Activated naive CD8-positive, alpha-beta T cell treated with anti-CD3 and anti-CD28 coated beads, Interleukin-2, amount 10 ng/mL, durations not matched to agents 7 days and 5 days (primary cell): ENCODE measurements around the gene PATJ. TPM values are rescaled to one million over a fixed set of nuclear protein-coding genes. Genes with fewer than 3 reads are reported as not detected.
A peak's percentile ranks its signal among the peaks of the same experiment; 100 is the strongest.

ENCODE experiments used
- ATAC-seq: fragments of 150-1000 bp; cut with Tn5 transposase; one replicate; pipeline ENCODE4 v1.10.0; 2021; ENCODE audit warnings: low read depth, moderate library complexity
- POLR2A ChIA-PET: fragments of 350-600 bp; sonication (Branson Sonifier 250); formaldehyde crosslinking; loops from one replicate; lab custom pipeline; 2021; ENCODE audit warnings: antibody characterized with exemption; lab: Charles Lee
- DNase-seq: peaks from one replicate; pipeline ENCODE4 v3.0.0; 2021
- H3K27ac Mint-ChIP-seq: one replicate; pipeline ENCODE4 v1.8.0; 2022; ENCODE audit warnings: mild to moderate bottlenecking, mixed read lengths
- H3K27me3 Mint-ChIP-seq: one replicate; pipeline ENCODE4 v1.8.0; 2022; ENCODE audit warnings: mild to moderate bottlenecking, moderate library complexity, mixed read lengths
- H3K36me3 Mint-ChIP-seq: one replicate; pipeline ENCODE4 v1.8.0; 2021; ENCODE audit warnings: mild to moderate bottlenecking, mixed read lengths
- H3K4me1 Mint-ChIP-seq: one replicate; pipeline ENCODE4 v1.8.0; 2021; ENCODE audit warnings: mixed read lengths
- H3K4me3 Mint-ChIP-seq: one replicate; pipeline ENCODE4 v1.8.0; 2022; ENCODE audit warnings: mild to moderate bottlenecking, moderate library complexity, mixed read lengths
- H3K9me3 Mint-ChIP-seq: one replicate; pipeline ENCODE4 v1.8.0; 2021; ENCODE audit warnings: mixed read lengths
- total RNA-seq, 2 experiments: library from RNA; stranded (reverse); gene quantifications; one replicate each; pipeline ENCODE4 v1.2.3, GENCODE V29; 2021

PATJ gene
- total RNA-seq, 2 experiments from 2014 or later = 24.5 to 27.2 TPM

GRCh38 chr1:62025892-62026291 lies 283.6 kb downstream of the PATJ start:
- ATAC-seq = no peak
- peaks cover 4% of the 10 kb centered on the region for H3K9me3 Mint-ChIP-seq
- POLR2A ChIA-PET = no interaction called here
- H3K4me3 Mint-ChIP-seq = no peak overlapping the region
- no peaks in the 10 kb centered on the region for H3K4me1 Mint-ChIP-seq
- DNase-seq = no peak
- no peak overlapping the region for H3K27ac Mint-ChIP-seq
- no peaks in the 10 kb centered on the region for H3K27me3 Mint-ChIP-seq
- H3K36me3 Mint-ChIP-seq = peaks cover 5% of the 10 kb centered on the region

DNA sequence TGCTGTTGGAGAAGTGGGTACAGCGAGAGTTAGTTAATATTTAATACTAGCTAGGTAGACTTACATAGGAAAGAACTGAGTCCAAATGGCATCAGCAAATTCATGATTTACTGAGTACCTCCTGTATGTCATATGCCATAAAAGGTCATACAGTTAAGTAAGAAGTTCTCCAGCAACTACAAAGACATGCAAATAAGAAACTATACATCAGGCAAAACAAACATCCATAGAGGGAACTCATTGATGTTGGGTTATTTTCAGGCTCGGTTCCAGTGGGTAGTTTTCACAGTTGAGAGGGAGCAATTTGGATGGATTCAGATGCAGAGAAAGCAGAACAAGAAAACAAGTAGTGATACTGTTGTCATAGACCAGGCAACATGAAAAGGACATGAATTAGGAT lies 287.4 kb downstream of the PATJ start:
- POLR2A ChIA-PET = no interaction called here
- no peaks in the 10 kb centered on the region for H3K27me3 Mint-ChIP-seq

DNA sequence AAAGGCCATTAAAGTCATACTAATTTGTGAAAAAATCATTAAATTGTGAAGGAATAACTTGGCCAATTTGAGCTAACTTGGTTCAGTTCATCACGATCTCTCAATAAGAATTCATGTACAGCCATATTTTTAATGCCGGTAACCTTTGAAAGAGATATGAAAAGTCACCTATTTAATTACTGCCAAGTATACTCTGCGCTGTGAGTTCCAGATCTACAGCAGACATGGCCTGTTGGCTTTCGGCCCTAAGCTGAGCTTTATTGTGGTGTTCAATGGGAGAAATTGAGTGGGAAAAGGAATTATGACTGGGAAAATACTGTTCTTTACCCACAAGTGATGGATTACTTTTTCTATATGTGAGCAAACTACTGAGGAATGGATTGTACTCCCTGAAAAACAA lies 292.5 kb downstream of the PATJ start:
- Mint-ChIP-seq H3K4me3 (no peak overlapping the region), H3K9me3 (no peaks in the 10 kb centered on the region), H3K4me1 (no peaks in the 10 kb centered on the region), H3K36me3 (peaks cover under 1% of the 10 kb centered on the region), H3K27me3 (no peaks in the 10 kb centered on the region), H3K27ac (no peak overlapping the region)
- POLR2A ChIA-PET = no interaction called here
- DNase-seq = no peak
- no peak for ATAC-seq

More for the DNA sequence above, 287.4 kb downstream of the PATJ start:
- Mint-ChIP-seq H3K36me3 (peaks cover 5% of the 10 kb centered on the region), H3K4me1 (no peaks in the 10 kb centered on the region), H3K4me3 (no peak overlapping the region), H3K27ac (no peak overlapping the region), H3K9me3 (peaks cover 4% of the 10 kb centered on the region)
- no peak for DNase-seq
- no peak for ATAC-seq

DNA sequence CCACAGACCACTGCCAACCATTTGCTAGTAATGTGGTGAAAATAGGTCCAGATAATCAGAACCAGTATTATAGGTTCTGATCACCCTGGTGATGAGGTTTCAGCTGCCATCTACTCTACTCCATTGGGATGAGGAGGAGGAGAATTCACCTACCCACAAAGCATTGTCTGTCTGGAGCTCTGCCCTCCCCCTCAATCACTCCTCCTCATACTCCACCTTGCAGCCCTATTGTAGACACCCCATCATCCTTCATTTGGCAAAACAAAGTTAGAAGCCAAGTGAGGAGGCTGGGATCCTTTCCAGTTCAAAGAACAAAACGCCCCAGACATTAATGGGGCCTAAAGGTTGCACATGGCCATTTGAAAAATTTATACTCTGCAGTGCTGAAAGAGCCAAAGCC lies 295.0 kb downstream of the PATJ start:
- ATAC-seq (no peak), DNase-seq (no peak)
- Mint-ChIP-seq H3K36me3 (no peaks in the 10 kb centered on the region), H3K4me1 (no peaks in the 10 kb centered on the region), H3K9me3 (no peaks in the 10 kb centered on the region), H3K27me3 (no peaks in the 10 kb centered on the region), H3K27ac (no peak overlapping the region), H3K4me3 (no peak overlapping the region)
- POLR2A ChIA-PET = no interaction called here

- POLR2A ChIA-PET = no interaction called here
- H3K36me3 Mint-ChIP-seq = no peaks in the 10 kb centered on the region
- no peaks in the 10 kb centered on the region for H3K9me3 Mint-ChIP-seq
- no peak overlapping the region for H3K4me3 Mint-ChIP-seq
- no peaks in the 10 kb centered on the region for H3K4me1 Mint-ChIP-seq
- no peak for ATAC-seq
- no peak for DNase-seq
- H3K27ac Mint-ChIP-seq = no peak overlapping the region
- H3K27me3 Mint-ChIP-seq = no peaks in the 10 kb centered on the region
Observed at GRCh38 chr1:62038594-62039284, 296.5 kb downstream of the PATJ start.

DNA sequence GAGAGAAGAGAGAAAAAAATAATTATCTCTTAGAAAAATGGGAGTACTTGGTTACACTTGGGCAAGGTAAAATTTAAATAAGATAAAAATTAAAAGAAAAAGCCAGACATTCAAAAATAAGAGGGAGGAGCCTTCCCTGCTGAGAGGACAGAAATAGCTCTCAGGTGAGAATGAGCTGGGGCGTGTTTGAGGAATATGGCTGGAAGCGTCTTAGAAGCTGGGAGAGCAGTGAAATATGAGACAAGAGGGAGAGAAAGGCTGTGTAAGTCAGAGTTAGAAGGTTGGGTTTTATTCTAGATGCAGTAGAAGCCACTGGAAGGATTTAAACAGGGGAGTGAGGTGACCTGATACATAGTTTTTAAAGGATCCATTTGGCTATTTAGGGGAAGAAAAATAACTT lies 298.2 kb downstream of the PATJ start:
- DNase-seq (no peak), ATAC-seq (no peak)
- Mint-ChIP-seq H3K4me1 (no peaks in the 10 kb centered on the region), H3K4me3 (no peak overlapping the region), H3K27ac (no peak overlapping the region), H3K9me3 (no peaks in the 10 kb centered on the region), H3K36me3 (peaks cover 2% of the 10 kb centered on the region), H3K27me3 (no peaks in the 10 kb centered on the region)
- POLR2A ChIA-PET = no interaction called here

- Mint-ChIP-seq H3K27me3 (no peaks in the 10 kb centered on the region), H3K9me3 (no peaks in the 10 kb centered on the region), H3K27ac (no peak overlapping the region), H3K4me1 (no peaks in the 10 kb centered on the region), H3K4me3 (no peak overlapping the region), H3K36me3 (peaks cover 2% of the 10 kb centered on the region)
- DNase-seq (no peak), ATAC-seq (no peak)
- POLR2A ChIA-PET = no interaction called here
Observed at GRCh38 chr1:62040973-62041372, 298.7 kb downstream of the PATJ start.

DNA sequence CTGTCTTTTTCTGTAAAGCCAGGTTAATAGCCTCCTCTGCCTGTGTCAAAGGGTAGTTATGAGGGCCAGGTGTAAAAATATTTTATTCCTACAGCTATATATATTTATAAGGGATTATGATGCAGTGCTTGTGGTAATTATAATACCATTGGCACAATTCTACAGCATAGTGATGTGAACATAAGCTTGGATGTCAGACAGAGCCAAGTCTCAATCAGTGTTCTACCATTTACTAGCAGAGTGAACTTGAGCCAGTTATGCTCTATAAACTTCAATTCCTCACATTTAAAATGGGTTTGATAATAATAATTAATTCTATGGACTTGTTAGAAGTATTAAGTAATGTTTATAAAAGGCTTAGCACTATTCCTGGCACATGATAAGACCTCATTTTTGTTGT lies 300.9 kb downstream of the PATJ start:
- Mint-ChIP-seq H3K36me3 (peaks cover 2% of the 10 kb centered on the region), H3K4me1 (no peaks in the 10 kb centered on the region), H3K9me3 (no peaks in the 10 kb centered on the region), H3K27ac (no peak overlapping the region), H3K27me3 (no peaks in the 10 kb centered on the region), H3K4me3 (no peak overlapping the region)
- no peak for DNase-seq
- no peak for ATAC-seq
- POLR2A ChIA-PET = no interaction called here

DNA sequence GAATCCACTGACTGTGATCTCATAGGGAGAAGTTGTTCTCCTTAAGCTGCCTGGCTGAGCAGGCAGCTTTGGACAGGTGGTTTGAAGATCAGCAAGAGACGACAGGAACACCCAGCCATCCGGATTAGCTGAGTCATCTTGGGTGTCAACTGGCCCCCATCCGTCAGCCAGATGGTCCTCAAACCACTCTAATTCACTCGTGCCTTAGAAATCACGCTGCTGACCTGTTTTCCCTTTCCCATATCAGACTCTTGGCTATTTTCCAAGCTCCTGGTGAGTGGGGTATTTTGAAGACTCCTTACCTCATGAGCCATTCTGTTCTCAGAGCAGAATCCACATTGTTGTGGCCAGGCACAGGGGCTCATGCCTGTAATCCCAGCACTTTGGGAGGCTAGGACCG lies 303.3 kb downstream of the PATJ start:
- Mint-ChIP-seq H3K27ac (peak overlapping the region; percentile 25), H3K36me3 (peaks cover 2% of the 10 kb centered on the region), H3K9me3 (no peaks in the 10 kb centered on the region), H3K4me3 (no peak overlapping the region), H3K27me3 (no peaks in the 10 kb centered on the region), H3K4me1 (peaks cover under 1% of the 10 kb centered on the region)
- POLR2A ChIA-PET = no interaction called here
- ATAC-seq = no peak
- no peak for DNase-seq

DNA sequence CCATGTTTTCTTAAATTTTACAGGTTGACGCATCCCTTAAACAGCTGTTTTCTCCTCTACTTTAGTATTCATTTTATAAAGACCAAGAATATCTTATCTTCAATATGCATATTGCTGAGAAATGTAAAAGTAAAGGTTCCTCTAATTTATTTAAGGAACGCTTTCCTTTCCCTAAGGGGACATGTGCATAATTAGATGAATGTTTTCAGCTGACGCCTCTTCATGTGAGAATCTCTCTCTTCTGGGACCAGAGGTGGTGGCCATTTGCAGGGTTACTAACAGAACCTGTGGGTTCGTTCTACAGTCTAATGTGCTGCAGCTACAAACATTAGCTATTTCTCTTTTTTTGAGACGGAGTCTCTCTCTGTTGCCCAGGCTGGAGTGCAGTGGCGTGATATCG lies 304.6 kb downstream of the PATJ start:
- DNase-seq (no peak), ATAC-seq (no peak)
- Mint-ChIP-seq H3K27ac (no peak overlapping the region), H3K27me3 (no peaks in the 10 kb centered on the region), H3K4me1 (peaks cover 4% of the 10 kb centered on the region), H3K36me3 (peaks cover 2% of the 10 kb centered on the region), H3K4me3 (no peak overlapping the region), H3K9me3 (no peaks in the 10 kb centered on the region)
- POLR2A ChIA-PET = no interaction called here

DNA sequence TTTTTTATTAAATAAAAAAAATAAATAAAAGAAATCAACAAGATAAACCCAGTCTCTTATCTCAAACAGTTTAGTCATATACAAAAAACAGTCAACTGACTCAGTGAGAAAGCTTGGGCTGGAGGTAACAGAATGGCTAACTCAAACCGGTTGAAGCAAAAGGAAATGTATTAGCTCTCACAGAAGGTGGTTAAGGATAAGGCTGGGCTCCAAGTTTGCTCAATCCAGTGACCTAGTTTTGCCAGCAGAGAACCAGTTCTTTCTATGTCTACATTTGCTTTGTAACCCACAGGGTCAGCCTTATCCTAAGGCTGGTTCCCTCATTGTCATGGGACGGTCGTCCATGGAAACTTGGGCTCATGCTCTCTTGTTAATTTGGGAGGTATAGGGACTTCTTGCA lies 307.9 kb downstream of the PATJ start:
- no peaks in the 10 kb centered on the region for H3K9me3 Mint-ChIP-seq
- H3K36me3 Mint-ChIP-seq = no peaks in the 10 kb centered on the region
- H3K4me1 Mint-ChIP-seq = peaks cover 7% of the 10 kb centered on the region
- no peak overlapping the region for H3K4me3 Mint-ChIP-seq
- no peak overlapping the region for H3K27ac Mint-ChIP-seq
- DNase-seq = no peak
- POLR2A ChIA-PET = no interaction called here
- ATAC-seq = no peak
- no peaks in the 10 kb centered on the region for H3K27me3 Mint-ChIP-seq

DNA sequence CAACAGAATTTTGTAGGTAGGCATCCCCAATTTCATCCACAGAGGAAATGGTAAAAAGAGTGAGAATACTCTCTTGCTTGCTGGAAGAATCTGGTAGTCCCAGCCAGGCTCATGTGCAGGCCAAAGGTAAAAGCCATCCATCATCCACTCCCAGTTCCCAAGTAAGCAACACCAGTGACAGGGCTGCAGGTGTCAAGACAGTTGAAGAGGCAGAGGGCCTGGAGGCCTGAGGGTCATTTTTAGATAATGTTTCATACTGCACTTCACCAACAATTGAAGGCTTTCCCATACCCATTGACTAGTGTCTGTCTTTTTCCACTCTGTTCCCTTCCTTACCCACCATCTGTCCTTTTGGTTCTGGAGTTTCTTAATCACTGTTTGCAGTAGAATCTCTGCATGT lies 310.7 kb downstream of the PATJ start:
- Mint-ChIP-seq H3K9me3 (no peaks in the 10 kb centered on the region), H3K27me3 (no peaks in the 10 kb centered on the region), H3K36me3 (no peaks in the 10 kb centered on the region), H3K4me1 (peaks cover 7% of the 10 kb centered on the region), H3K4me3 (no peak overlapping the region), H3K27ac (no peak overlapping the region)
- ATAC-seq (no peak), DNase-seq (no peak)
- POLR2A ChIA-PET = no interaction called here

DNA sequence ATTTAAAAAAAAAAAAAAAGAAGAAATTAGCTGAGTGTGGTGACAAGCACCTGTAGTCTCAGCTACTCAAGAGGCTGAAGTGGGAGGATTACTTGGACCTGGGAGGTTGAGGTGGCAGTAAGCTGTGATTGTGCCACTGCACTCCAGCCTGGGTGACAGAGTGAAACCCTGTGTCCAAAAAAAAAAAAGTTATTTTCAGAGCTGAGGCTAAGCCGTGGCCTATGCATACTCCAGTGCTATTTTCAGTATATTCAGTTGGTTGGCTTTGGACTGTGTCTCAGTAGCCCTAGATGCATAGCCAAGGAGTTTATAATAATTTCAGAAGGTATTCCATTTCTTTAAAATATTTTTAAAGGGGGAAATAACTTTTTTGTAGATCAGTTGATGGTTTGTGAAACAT lies 311.9 kb downstream of the PATJ start:
- H3K4me1 Mint-ChIP-seq = peaks cover 7% of the 10 kb centered on the region
- H3K36me3 Mint-ChIP-seq = no peaks in the 10 kb centered on the region
- H3K4me3 Mint-ChIP-seq = no peak overlapping the region
- no peak for DNase-seq
- no peak overlapping the region for H3K27ac Mint-ChIP-seq
- no peak for ATAC-seq
- POLR2A ChIA-PET = no interaction called here
- H3K27me3 Mint-ChIP-seq = no peaks in the 10 kb centered on the region
- H3K9me3 Mint-ChIP-seq = no peaks in the 10 kb centered on the region

GRCh38 chr1:62057230-62057629 lies 314.9 kb downstream of the PATJ start:
- Mint-ChIP-seq H3K9me3 (no peaks in the 10 kb centered on the region), H3K27me3 (no peaks in the 10 kb centered on the region), H3K4me3 (no peak overlapping the region), H3K4me1 (no peaks in the 10 kb centered on the region), H3K36me3 (no peaks in the 10 kb centered on the region), H3K27ac (no peak overlapping the region)
- ATAC-seq = no peak
- DNase-seq = no peak
- POLR2A ChIA-PET = no interaction called here
